Fibroblast of skin of left quadriceps (primary cell): ENCODE measurements around the gene PXDN.
"Not testable (repeated sequence)": the region's sequence is repeated elsewhere in the genome, so short reads cannot be mapped to it uniquely, and the experiment has no call there.

Source experiments
- DNase-seq, 2 experiments: peaks; one replicate each; pipeline ENCODE4 v3.0.0-alpha.2; 2013; ENCODE audit warnings: low read depth in 2 of 2

PXDN gene

DNA sequence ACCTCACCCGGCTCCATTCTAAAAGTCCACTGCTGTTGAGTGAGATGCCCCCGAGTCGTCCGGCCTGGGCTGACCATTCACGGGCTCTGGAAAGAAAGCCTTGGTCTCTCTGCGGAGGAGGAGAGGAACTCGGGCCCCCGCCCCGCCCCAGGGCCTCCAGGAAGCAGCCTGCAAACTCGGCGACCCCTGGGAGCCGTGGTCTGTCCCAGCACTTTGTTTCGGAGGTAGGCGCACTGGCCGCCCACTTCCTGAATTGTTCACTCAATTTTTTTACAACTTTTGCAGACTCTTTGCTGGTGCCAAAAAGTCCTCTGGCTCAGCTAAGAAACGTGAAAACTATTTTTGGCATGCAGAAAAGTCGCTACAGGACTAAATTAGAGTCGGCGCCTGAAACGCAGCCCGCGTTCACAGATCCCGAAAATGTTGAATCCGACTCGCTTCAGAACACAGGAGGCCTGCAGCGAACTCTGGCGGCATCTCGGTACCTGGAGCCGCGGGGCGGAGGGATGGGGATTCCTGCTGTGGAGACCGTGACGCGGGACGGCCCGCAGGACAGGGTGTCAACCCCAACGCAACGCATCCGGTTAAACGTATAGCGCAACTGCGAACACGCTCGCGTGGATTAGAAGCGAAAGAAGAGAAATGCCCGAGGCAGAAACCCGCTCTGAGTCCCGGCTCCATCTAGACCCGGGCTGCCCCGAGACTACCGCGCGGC, 1.5 kb downstream of the PXDN start:
- DNase-seq: peak; percentile 91 to 92

DNA sequence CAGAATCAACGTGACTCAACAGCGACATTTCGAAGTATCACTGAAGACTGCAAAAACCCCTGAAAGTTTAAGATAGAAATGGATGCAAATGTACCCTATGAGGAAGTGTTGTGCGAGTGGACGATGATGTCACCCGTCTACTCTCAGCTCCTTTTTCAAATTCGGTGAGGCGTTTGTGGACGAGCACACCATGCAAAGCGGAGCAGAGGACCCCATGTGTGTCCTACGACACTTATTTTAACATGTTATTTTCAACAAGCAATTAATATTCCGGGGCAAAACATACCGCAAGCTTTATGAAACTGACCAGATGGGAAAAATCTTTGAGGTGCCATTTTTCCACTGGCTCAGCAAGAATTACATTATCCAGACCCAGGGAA, 2.0 kb downstream of the PXDN start:
- DNase-seq: no peak

DNA sequence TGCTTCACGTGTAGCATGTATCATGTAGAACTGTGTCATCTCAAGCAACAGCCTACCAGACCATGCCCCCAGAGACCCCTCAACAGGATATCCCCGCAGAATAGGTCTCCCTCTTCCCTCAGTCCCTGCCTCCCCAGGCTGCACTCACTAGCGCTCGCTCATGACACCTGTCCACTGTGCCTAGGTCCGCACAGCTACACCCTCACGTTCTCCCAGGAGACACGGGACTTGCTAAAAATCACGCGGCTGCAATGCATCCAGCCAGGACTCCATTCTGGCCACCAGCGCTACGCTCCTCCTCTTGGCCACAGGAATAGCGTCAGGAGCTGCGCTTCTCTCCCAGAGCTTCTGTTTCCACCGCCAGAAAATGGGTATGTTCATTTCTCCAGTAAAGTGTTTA, 2.5 kb downstream of the PXDN start:
- DNase-seq: no peak

DNA sequence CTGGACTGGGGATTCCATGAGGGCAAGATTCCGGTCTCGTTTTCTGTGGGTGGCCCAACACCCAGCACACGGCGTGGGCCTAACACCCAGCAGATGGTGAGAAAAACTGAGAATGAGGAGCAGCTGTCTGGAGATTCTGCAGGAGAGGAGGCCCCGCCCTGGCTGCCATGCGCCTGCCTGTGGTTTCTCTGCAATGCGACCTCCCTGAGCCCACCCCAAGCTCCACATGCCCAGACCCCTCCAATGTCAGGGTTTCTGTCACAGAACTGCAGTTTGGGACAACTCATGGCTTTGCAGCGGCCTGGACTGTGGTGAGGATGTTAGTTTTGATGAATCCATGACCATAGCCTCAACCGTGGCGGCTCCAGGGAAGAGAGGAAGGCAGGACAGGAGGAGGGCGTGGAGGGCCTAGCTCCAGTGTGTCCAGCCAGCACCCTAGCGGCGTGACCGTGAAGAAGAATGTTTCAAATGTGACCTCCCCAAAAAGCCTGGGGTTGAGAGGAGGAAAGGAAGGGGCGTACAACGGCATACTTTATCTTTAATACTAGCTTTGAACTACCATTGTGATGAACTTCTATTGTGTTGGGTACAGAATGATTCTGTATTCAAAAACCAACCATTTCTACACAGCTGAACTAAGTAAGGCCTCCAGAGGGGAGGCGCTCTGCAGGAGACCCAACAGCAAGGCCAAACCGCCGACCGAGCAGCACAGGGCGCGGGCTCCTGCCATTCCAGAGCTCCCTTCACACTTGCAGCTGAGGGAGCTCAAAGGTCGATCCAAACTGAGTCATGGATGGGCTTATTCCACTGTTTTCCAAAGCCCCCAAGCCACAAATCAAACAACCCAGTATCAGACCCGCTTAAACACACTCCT, 3.4 kb downstream of the PXDN start:
- DNase-seq: no peak

DNA sequence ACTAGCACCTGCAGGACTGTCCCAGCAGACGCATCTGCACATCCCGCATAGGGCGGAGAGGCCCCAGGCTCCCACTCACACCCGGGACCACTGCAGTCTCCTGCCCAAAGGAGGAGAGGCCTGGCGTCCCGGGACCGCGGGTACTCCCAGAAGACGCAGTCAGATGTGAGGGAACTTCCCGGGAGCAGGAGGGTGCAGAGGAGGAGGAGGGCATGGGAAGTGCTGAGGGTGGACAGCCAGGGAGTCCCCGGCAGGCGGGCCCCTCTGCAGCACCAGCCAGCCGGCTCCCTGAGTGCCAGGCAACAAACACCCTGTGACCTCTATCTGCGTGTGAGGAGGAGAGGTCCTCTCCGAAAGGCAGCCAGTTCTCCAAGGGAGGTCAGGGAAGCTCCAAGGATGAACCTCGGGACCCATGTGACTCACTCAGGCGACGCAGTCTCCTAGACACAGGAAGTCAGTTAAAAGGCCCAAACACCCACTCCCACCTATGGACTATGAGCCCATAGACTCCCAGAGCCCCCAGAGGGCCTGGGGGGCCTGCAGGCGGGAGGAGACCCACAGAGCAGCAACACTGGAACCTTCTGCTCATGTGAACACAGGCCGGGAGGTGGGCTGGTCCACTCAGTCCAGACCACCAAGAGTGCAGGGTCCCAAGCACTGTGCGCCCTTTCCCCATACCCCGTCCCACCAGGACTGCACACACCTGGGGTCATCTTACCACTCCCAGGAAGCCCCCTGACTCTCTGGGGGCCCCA, 4.2 kb downstream of the PXDN start:
- no peak for DNase-seq

DNA sequence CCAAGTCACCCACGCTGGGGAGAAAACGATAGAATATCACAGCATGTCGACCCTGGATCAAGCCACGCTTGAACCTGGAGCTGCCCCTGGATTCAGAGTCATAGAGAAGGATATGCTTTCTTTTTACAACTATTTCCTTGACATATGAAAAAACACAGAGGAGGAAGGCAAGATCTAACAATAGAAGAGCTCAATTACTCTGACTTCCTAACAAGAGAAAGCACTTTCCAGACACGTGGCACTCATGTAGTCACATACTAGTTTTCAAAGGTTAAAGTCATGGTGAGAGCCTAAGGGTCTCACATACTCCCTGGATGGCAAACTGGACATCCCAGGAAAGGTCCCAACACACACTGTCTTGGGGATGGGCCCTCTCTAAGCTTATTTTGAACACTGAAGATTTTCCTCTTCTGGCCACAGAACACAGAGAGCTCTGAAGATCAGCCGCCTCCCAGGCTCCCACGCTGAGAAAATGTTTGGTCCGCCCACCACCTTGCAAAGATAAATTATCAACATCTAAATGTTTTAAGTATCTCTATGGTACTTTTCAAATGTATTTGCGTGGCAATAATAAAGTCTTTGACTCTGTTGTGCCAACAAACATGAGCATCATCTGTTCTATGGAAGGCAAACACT, 4.9 kb downstream of the PXDN start:
- DNase-seq: no peak

DNA sequence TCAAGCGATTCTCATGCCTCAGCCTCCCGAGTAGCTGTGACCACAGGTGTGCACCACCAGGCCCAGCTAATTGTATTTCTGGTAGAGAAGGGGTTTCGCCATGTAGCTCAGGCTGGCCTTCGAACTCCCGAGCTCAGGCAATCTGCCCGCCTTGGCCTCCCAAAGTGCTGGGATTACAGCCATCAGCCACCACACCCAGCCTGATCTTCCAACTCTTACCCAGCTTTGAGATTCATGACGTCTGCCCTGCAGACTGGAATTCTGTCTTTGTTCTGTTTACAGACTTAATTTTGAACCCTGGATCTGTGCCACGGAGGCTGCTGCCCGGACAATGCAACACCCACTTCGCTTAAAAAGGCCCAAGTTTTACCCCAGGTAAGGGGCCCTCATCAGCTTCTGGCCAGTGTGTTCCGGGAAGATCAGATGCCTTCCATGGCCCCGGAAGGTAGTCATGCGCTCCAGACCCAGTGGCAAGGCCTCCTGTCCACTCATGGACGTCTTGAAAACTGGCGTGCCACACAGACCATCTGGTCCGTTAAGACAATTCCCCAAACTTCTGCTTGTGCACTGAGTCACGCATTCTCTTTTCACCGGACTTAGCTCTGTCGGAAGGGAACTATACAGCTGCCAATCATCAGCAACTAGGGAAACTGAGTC, 5.5 kb downstream of the PXDN start:
- DNase-seq: no peak

DNA sequence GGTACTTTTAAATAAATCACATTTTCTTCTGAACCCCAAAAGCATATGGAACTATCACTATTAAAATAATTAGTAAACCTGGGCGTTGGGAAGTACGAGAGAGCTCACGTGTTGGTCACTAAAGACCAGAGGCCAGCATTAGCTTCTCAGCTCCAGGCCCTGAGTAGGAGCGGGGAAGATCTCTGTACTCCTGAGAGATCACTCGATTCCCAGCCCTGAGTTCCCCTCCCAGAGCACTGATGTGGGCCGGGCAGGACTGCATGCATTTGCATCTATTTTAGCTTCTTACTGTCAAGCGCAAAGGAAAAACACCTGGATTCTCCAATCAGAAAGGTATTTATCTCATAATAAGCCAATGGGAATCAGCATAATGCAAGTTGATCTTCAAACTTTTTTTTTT, 6.2 kb downstream of the PXDN start:
- no peak for DNase-seq

DNA sequence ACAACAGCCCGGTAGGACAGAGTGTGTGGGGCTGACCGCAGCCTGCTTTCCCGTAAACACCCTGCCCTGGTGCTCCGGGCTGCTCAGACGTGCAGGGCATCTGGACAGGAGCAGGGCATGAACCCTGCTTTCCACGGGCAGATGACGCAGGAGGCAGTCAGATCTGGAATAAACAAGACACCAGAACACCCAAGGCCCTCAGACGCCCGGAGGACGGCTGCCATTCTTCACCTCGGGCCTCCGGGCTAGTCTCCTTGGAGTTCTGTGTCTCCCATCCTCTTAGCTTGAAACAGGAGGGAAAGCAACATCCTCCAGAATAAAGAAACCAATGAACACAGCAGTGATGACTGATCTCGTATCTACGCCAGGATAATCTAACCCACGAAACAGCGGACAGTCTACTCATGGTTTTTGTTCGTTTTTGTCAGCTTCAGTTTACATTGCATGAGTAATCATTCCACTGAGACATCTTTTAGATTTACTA, 7.3 kb downstream of the PXDN start:
- DNase-seq: peak; percentile 76 to 77

DNA sequence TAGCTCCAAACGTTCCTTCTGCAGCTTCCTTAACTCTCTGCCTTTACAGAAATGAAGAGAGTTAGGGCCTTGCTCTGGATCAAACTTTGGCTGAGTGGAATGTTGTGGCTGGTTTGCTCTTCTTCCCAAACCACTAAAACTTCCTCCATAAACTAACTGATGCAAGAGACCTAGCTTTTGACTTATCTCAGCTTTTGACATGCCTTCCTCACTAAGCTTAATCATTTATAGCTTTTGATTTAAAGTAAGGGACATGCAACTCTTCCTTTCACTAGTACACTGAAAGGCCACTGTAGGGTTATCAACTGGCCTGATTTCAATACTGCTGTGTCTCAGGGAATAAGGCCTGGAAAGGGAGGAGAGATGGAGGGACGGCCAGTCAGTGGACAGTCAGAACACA, 8.3 kb downstream of the PXDN start:
- DNase-seq: peak in 1 of 2 experiments; percentile 61

DNA sequence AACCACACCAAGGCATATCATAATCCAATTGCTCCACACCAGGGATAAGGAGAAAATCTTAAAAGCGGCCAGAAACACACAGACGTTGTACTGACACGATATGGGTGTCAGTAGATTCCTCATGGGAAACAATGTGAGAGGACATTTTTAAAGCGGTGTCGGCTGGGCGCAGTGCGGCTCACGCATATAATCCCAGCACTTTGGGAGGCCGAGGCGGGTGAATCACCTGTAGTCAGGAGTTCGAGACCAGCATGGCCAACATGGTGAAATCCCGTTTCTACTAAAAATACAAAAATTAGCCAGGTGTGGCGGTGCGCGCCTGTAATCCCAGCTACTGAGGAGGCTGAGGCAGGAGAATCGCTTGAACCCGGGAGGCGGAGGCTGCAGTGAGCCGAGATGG, 11.0 kb downstream of the PXDN start:
- DNase-seq: not testable (repeated sequence)

DNA sequence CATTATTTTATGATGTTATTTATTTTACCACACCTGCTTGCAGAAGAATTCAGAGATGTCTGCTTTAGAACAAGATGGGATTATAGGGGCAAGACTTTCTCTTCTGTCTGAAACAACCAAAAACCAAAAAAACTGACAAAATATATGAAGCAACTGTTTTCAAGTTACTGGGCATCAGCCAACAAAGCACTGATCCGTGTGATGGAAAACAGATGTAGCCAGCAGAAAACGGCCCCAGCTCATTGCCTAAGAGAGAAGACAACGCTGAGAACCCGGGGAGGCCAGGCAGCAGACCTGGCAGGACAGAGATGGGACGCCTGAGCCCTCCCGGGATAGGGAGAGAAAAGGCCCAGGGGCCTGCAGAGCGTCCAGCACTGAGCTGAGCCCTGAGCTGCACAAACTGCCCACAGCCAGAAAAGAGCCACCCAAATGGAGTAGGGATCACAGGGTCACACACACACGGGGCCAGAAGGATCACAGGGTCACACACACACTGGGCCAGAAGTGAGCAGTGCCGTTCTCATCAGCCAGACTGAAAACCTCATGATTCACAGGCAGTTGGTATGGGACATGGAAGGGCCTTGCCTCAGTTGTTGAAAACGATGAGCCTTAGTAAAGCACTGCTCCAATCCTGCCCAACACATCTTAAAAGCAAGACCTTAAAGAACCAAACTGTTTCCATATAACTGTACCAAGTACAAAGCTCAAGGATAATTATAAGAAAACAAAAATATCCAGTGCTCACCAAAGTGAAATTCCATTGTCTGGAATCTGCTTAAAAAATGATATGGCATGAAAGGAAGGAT, 12.1 kb downstream of the PXDN start:
- peak; percentile 97 for DNase-seq

DNA sequence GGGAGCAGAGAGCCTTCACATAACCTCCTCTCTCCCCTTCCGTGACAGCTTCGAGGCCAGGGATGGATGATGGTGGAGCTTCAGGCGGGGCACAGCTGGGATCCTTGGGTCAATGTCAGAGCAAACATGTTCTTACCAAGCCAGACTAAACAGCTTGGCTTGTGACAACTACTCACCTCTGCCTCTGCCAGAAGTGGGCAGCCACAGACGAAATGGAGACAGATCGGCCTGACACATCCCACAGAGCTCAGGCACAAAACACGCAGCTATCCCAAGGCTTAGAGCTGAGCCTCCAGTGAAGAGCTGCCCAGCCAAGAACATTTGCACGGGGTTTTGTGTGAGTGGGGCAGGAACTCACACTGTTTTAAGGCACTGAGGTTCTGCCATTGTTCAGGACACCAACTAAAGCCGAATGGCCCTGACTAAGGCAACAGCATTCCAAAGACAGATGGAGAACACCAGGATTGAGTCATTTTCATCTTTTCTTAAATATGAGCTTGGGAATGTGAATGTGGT, 12.8 kb downstream of the PXDN start:
- no peak for DNase-seq

DNA sequence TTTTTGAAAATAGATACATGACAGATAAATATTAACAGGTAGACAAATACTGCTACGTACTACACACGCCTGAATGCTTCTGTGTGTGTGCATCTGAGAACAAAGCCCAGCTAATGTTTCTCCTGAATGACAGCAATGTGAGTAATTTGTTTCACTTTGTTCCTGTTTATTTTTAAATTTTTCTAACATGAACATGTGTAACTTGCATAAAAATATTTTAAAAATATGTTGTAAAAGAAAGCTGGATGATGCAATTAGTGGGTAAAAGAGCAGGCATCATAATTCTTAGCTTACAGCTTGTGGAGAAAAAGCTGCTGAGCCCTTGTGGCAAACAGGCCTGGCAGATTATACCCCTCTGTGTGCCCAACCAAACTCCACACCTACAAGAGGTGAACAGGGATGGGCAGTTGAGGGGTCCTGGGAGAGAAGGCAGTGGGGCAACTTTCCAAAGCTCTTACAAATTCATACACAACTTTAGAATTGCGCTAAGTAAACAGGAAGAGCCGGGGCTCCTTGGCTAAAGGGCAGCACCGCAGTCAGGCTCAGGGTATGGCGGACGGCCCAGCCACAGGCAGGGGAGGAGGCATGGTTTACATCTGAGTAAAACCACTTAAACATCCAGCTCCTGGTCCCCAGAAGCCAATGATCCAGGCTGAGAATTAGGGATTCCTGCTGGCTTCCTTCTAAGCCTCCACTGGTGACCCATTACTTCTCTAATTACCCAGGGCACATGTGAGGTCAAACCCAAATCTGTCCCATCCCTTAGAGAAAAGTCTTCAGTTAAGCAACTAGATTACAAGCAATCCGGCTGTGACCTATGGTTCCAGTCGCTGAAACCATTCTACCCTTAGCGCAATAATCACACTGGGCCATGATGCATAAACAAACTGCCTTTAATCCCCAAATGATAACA, 14.0 kb downstream of the PXDN start:
- peak in 1 of 2 experiments; percentile 76 for DNase-seq

DNA sequence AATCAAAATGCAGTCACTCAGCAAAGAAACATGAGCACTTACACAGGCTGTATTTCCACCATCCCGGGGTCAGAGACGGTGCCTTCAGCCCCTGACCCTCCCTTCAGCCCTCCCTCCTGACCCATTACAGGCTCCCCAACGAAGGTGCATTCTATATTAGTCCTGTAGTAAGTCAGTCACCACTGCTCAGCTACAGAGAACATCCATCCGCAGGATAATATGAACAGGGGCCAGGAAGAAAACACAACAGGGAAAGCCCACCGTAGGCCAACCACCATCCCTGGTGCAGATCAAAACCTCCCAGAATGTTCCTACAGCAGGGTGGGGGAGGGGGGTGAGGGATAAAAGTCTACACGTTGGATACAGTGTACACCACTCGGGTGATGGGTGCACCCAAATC, 15.1 kb downstream of the PXDN start:
- DNase-seq: no peak

DNA sequence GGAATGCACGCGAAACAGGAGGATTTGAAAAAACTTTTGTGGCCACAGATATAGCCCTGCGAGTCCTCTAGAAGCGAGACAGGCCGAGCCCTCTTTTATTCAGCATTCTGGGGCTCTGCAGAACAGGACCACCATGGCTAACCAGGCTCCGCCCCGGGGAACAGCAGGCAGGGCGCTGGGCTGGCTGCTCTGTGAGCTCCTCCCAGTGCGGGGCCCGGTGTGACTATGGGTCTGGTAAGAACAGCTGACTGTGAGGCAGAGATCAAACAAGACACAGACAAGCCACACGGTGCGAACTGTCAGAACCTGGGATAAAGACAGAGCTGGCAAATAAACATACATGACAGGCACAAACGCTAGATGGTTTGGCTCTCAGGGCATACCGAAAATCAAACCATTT, 15.5 kb downstream of the PXDN start:
- no peak for DNase-seq

DNA sequence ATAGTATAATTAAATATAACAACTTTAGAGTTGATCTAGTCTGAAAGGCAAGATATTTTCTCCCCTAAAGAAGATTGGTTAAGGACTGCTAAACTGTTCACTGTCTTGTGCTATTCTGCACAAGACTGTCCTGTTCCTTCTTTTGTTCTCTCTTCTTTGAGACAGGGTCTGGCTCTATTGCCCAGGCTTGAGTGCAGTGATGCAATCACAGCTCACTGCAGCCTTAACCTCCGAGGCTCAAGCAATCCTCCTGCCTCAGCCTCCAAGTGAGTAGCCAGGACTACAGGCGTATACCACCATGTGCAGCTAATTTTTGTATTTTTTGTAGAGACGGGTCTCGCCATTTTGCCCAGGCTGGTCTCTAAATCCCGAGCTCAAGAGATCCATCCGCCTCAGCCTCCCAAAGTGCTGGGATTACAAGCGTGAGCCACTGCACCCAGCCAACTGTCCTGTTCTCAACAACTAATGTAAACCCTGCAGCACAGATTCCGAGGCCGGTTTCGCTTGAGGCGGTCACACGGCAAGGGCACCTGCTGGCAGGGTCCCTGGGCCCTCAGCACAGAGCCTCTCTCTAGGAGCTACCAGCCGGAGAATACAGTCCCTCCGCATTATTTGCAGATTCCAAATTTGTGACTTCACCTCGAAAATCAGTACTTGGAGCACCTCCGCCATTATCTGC, 16.4 kb downstream of the PXDN start:
- DNase-seq: no peak

DNA sequence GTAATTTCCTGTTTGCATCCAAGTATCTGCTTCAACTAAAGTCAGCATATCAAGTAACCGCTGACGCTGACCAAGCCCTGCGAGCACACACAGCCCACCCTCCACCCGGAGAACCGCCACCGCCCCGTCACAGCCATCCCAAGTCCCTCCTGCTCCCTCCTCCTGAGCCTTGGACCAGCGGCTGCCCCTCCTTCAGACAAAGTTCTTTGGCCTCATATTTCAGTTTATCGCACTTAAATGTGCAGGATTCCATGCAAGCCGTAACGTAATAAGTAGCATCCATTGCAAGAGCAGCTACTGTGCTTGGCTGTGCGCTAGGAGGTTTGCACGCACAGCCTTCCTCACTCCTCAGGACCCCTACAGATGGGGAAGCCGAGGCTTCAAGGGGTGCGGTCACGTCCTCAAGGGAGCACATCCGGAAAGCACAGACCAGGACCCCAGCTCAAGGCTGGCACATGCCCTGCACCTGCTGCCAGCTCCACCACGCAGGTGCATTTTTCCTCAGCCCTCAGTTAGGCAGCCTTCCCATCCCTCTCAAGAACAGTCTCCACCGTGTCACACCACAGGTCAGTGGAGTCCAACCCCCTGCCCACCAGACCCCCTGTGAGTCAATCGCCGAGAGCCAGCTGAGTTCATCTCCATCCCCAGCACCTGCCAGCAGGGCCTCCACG, 17.1 kb downstream of the PXDN start:
- DNase-seq: no peak
